ENCODE data around the gene ZNG1C.
"Not testable (repeated sequence)": the region's sequence is repeated elsewhere in the genome, so short reads cannot be mapped to it uniquely, and the experiment has no call there.

ZNG1C gene

DNA sequence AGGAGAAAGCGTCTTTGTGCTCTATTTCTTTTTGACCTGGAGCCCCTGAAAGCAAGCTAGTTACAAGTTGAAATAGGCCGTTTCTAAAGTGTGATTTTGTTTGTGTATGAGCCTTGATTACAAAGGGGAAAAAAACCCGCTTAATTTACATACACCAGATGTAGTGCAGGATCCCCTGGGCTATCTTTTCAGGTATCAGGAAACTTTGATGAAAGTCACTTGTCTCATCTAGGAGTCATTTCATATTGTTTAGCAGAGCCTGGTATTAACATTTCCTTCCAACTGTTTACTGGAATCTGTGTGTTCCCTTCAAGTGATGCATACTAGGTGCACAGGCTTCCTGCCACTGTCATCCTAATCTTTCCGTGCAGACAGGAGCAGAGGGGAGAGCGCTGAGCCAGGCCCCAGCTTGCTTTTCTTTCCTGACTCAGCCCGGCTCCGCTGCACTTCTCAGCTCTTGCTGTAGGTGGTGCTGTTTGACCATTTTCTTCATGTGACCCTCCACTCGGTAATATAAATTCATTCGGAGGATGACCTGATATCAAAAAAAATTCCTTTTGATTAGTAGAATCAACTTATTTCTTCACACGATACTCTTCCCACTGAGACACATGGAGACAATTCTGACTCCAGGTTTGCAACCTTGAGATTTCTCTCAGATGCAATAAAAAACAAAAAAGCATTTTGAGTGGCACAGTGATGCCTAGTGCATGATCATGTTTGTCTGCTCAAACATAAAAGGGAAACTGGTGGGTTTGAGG is 100.7 kb downstream of the ZNG1C start:
- not testable (repeated sequence) for DNase-seq (ENCODE audit: low read depth, low spot score)

DNA sequence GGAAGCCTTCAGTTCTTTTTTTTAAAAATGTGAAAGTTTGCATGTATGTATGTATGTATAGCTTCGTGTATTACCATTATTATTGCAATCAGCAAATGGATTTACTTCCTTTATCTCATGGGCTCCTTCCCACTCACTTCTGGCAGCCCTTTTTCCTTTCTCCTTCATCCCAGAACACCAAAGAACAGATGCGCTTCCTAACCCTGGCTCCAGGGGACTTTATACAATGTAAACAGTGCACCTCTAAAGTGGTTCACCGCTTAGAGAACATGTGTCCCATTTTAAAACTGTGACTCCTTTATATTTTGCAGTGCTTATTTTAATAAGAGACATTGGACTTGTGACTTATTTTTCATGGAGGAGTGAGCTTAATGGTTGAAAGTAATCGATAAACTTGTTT is 101.5 kb downstream of the ZNG1C start:
- DNase-seq (ENCODE audit: low read depth, low spot score): not testable (repeated sequence)

DNA sequence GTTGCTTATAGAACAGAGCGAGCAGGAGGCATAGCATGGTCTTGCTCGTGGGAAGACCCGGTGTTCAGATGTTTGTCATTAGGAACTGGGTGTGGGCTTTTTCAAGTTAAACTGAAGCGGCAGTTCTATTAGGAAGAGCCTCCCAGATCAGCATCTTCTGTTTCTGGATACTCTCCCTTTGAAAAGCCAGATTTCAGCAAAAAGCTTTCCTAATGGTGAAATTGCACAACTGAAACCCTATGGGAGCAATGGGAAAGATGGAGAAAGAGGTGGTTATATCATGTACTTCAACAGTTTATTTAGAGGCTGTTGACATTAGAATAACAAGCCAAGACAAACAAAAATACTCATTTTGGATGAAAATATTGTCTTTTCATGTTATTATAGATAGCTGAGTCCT is 102.2 kb downstream of the ZNG1C start:
- DNase-seq (ENCODE audit: low read depth, low spot score): not testable (repeated sequence)
